D721Med (cell line): Measurements from ENCODE around the gene SMIM8.
A peak's percentile ranks its signal among the peaks of the same experiment; 100 is the strongest.

ENCODE experiments used
- DNase-seq: peaks from one replicate; pipeline ENCODE4 v3.0.0; 2011; ENCODE audit warnings: low spot score; ENCODE audit not compliant: insufficient read length
- FAIRE-seq: peaks from 2 replicates; lab custom pipeline; 2011; peaks lifted over from hg19 to GRCh38; lab: Jason Lieb, UNC
- CTCF ChIP-seq: IDR thresholded peaks from 2 replicates; pipeline ENCODE4 v1.5.1; 2012; ENCODE audit warnings: mild to moderate bottlenecking, control low read depth; ENCODE audit not compliant: insufficient read depth; ENCODE audit errors: missing control alignments

Gene SMIM8

GRCh38 chr6:87344731-87345130 is 22.3 kb downstream of the SMIM8 start, which contains the start of gene C6orf163:
Gene C6orf163, plus strand, starts transcription at chr6:87344813. Its CDS starts 287 bp downstream, at chr6:87345100.
- DNase-seq (no peak), FAIRE-seq (peak; percentile 84)
- TF ChIP-seq CTCF, result no peak

- FAIRE-seq (no peak), DNase-seq (no peak)
- TF ChIP-seq CTCF, result no peak
Observed at GRCh38 chr6:87346700-87347099, 24.3 kb downstream of the SMIM8 start.

- DNase-seq, result no peak
- no peak for TF ChIP-seq CTCF
- no peak for FAIRE-seq
Observed at GRCh38 chr6:87349896-87350295, 27.5 kb downstream of the SMIM8 start.

- TF ChIP-seq CTCF, result no peak
- no peak for DNase-seq
- FAIRE-seq, result no peak
Observed at GRCh38 chr6:87350516-87350915, 28.1 kb downstream of the SMIM8 start.

- no peak for FAIRE-seq
Observed at GRCh38 chr6:87351583-87351982, 29.2 kb downstream of the SMIM8 start.

GRCh38 chr6:87356181-87356580 is 33.8 kb downstream of the SMIM8 start:
- FAIRE-seq (no peak), DNase-seq (no peak)
- TF ChIP-seq CTCF, result no peak

More at GRCh38 chr6:87351583-87351982, 29.2 kb downstream of the SMIM8 start:
- TF ChIP-seq CTCF, result no peak
- DNase-seq, result no peak

- no peak for TF ChIP-seq CTCF
- DNase-seq, result no peak
- no peak for FAIRE-seq
Observed at GRCh38 chr6:87357479-87358196, 35.2 kb downstream of the SMIM8 start.
